HCT116 (cell line): Measurements from ENCODE around the gene METTL25. TPM values are rescaled to one million over a fixed set of nuclear protein-coding genes. Genes with fewer than 3 reads are reported as not detected.

Source experiments
- ATAC-seq: fragments of 200-7000 bp; cut with Tn5 transposase; 2 replicates; pipeline ENCODE4 v1.9.1; 2020; ENCODE audit warnings: mild to moderate bottlenecking, moderate library complexity
- BruUV-seq: library from RNA; stranded (reverse); fragments of 400-500 nt; replicated peaks from 2 replicates; lab custom pipeline; 2021; lab: Mats Ljungman, UMichigan
- CTCF ChIA-PET: fragments of 300-600 bp; sonication (Branson Sonifier 250); formaldehyde crosslinking; loops from one replicate; lab custom pipeline; 2021; ENCODE audit warnings: antibody characterized with exemption; lab: Charles Lee
- POLR2A ChIA-PET: fragments of 300-600, 350-600 bp; sonication (Branson Sonifier 250); formaldehyde crosslinking; loops from one replicate; lab custom pipeline; 2021; ENCODE audit warnings: antibody characterized with exemption; lab: Charles Lee
- RAD21 ChIA-PET, 2 experiments: fragments of 300-600 bp; sonication (Branson Sonifier 250); formaldehyde crosslinking; loops; one replicate each; lab custom pipeline; 2023; ENCODE audit warnings: low total read pairs in 2 of 2; ENCODE audit not compliant: uncharacterized antibody in 2 of 2, unreplicated experiment in 2 of 2, low non-redundant PET in 1 of 2; lab: Charles Lee
- DNase-seq: peaks from one replicate; pipeline ENCODE4 v3.0.0-alpha.2; 2010; ENCODE audit warnings: low read depth, low spot score
- H2AFZ ChIP-seq: fragments of 200-600 bp; shearing (Covaris generic), sonication (generic); 2 replicates; pipeline ENCODE4 v1.6.1; 2017; ENCODE audit warnings: low read depth, mixed run types, mixed read lengths, antibody characterized with exemption, low read length; ENCODE audit not compliant: poor library complexity, severe bottlenecking
- H3K27ac ChIP-seq: 2 replicates; pipeline ENCODE4 v1.5.1; 2012; ENCODE audit warnings: low read depth, low read length
- H3K27me3 ChIP-seq: fragments of 200-600 bp; sonication (generic); 2 replicates; pipeline ENCODE4 v1.6.1; 2016; ENCODE audit warnings: mixed run types, low read length, mixed read lengths; ENCODE audit not compliant: insufficient read depth
- H3K36me3 ChIP-seq, 2 experiments: fragments of 200-500 bp in 1 of 2; fragments of 200-600 bp in 1 of 2; sonication (Bioruptor generic) in 1 of 2; sonication (generic) in 1 of 2; 2 replicates each; pipeline versions ENCODE4 v1.5.1 to v1.6.1; 2014 to 2016; ENCODE audit warnings: low read length in 2 of 2, inconsistent platforms in 1 of 2, mixed read lengths in 1 of 2, mixed run types in 1 of 2; ENCODE audit not compliant: insufficient read depth in 2 of 2, control insufficient read depth in 1 of 2
- H3K4me1 ChIP-seq, 2 experiments: fragments of 200-600 bp in 1 of 2; sonication (generic) in 1 of 2; 2 replicates each; pipeline versions ENCODE4 v1.5.1 to v1.6.1; 2012 to 2017; ENCODE audit warnings: low read length in 2 of 2, inconsistent platforms in 1 of 2, mild to moderate bottlenecking in 1 of 2, mixed read lengths in 1 of 2, mixed run types in 1 of 2, moderate library complexity in 1 of 2; ENCODE audit not compliant: insufficient read depth in 2 of 2, control insufficient read depth in 1 of 2
- H3K4me2 ChIP-seq: fragments of 200-600 bp; sonication (generic); 2 replicates; pipeline ENCODE4 v1.6.1; 2017; ENCODE audit warnings: mixed run types, low read length, mixed read lengths
- H3K4me3 ChIP-seq, 2 experiments: fragments of 200-600 bp in 1 of 2; sonication (generic) in 1 of 2; replicated peaks in 1 of 2; 2 replicates each; pipeline ENCODE4 v1.5.1; 2011 to 2016; ENCODE audit warnings: low read length in 2 of 2, control low read depth in 1 of 2, low read depth in 1 of 2, mild to moderate bottlenecking in 1 of 2, mixed read lengths in 1 of 2, mixed run types in 1 of 2
- H3K79me2 ChIP-seq: fragments of 200-600 bp; sonication (generic); 2 replicates; pipeline ENCODE4 v1.6.1; 2017; ENCODE audit warnings: mild to moderate bottlenecking, mixed run types, low read length, moderate library complexity, mixed read lengths; ENCODE audit not compliant: insufficient read depth
- H3K9ac ChIP-seq: fragments of 200-600 bp; sonication (generic); 2 replicates; pipeline ENCODE4 v1.6.1; 2016; ENCODE audit warnings: low read length, mixed read lengths
- H3K9me2 ChIP-seq: fragments of 200-600 bp; sonication (generic), shearing (Covaris generic); 2 replicates; pipeline ENCODE4 v1.6.1; 2017; ENCODE audit warnings: mixed run types, mild to moderate bottlenecking, moderate library complexity; ENCODE audit not compliant: insufficient read depth
- H3K9me3 ChIP-seq, 2 experiments: fragments of 200-500 bp in 1 of 2; fragments of 200-600 bp in 1 of 2; sonication (Bioruptor generic) in 1 of 2; sonication (generic) in 1 of 2; 2 replicates each; pipeline ENCODE4 v1.6.1; 2014 to 2017; ENCODE audit warnings: low read length in 2 of 2, mixed read lengths in 2 of 2, inconsistent platforms in 1 of 2, low read depth in 1 of 2, mild to moderate bottlenecking in 1 of 2, mixed run types in 1 of 2, moderate library complexity in 1 of 2; ENCODE audit not compliant: control insufficient read depth in 1 of 2, insufficient read depth in 1 of 2
- H4K20me1 ChIP-seq: fragments of 200-600 bp; sonication (generic), shearing (Covaris generic); 2 replicates; pipeline ENCODE4 v1.6.1; 2017; ENCODE audit warnings: mixed run types, mild to moderate bottlenecking, moderate library complexity; ENCODE audit not compliant: insufficient read depth
- CBX3 ChIP-seq: IDR thresholded peaks from 2 replicates; pipeline ENCODE4 v1.6.1; 2012; ENCODE audit warnings: low read depth
- CEBPB ChIP-seq: IDR thresholded peaks from 2 replicates; pipeline ENCODE4 v1.6.1; 2012; ENCODE audit warnings: low read depth
- CTCF ChIP-seq, 3 experiments: fragments of 200-600 bp in 1 of 3; sonication (generic) in 1 of 3; IDR thresholded peaks in 2 of 3; conservative IDR thresholded peaks in 1 of 3; 2 replicates each; pipeline ENCODE4 v1.5.1; 2012 to 2017; ENCODE audit warnings: low read depth in 2 of 3, low read length in 2 of 3, antibody characterized with exemption in 1 of 3, borderline replicate concordance in 1 of 3, control low read depth in 1 of 3, mild to moderate bottlenecking in 1 of 3, mixed read lengths in 1 of 3, mixed run types in 1 of 3, moderate library complexity in 1 of 3; ENCODE audit not compliant: insufficient read depth in 1 of 3
- EGR1 ChIP-seq: IDR thresholded peaks from 2 replicates; pipeline ENCODE4 v1.6.1; 2012; ENCODE audit warnings: low read depth
- ELF1 ChIP-seq: IDR thresholded peaks from 2 replicates; pipeline ENCODE4 v1.6.1; 2012; ENCODE audit warnings: low read depth, borderline replicate concordance
- FOSL1 ChIP-seq: IDR thresholded peaks from 2 replicates; pipeline ENCODE4 v1.6.1; 2012; ENCODE audit warnings: low read depth
- JUND ChIP-seq: IDR thresholded peaks from 2 replicates; pipeline ENCODE4 v1.6.1; 2012
- MAX ChIP-seq: IDR thresholded peaks from 2 replicates; pipeline ENCODE4 v1.6.1; 2012
- POLR2A ChIP-seq: IDR thresholded peaks from 2 replicates; pipeline ENCODE4 v1.7.0; 2011; ENCODE audit warnings: borderline replicate concordance; ENCODE audit not compliant: insufficient read depth, insufficient read length; ENCODE audit errors: extremely low read depth
- RAD21 ChIP-seq: IDR thresholded peaks from 2 replicates; pipeline ENCODE4 v1.6.1; 2012; ENCODE audit warnings: low read depth, mild to moderate bottlenecking
- TCF7L2 ChIP-seq: IDR thresholded peaks from 2 replicates; pipeline ENCODE4 v1.7.0; 2011; ENCODE audit warnings: borderline replicate concordance, inconsistent platforms; ENCODE audit not compliant: insufficient read depth, insufficient read length; ENCODE audit errors: extremely low read depth
- YY1 ChIP-seq: IDR thresholded peaks from 2 replicates; pipeline ENCODE4 v1.6.1; 2011; ENCODE audit warnings: low read length, low read depth, moderate library complexity, mild to moderate bottlenecking; ENCODE audit not compliant: insufficient replicate concordance; ENCODE audit errors: extremely low read depth
- ZNF274 ChIP-seq: fragments of 200-500 bp; sonication (Bioruptor generic); IDR thresholded peaks from 2 replicates; pipeline ENCODE4 v1.6.1; 2014; ENCODE audit warnings: mild to moderate bottlenecking, low read depth, low read length, inconsistent platforms
- intact Hi-C: fragments of 100-400 bp; cut with micrococcal nuclease; formaldehyde crosslinking; loops from 2 replicates; pipeline ENCODE4 v1.10.0; 2022
- total RNA-seq: library from RNA; stranded (reverse); gene quantifications from one replicate; pipeline ENCODE4 v1.2.1, GENCODE V29; 2021; ENCODE audit not compliant: unreplicated experiment
- TF ChIP-seq, protein P1 (sequence below): IDR thresholded peaks from 2 replicates; pipeline ENCODE4 v1.6.1; 2012; ENCODE audit warnings: low read depth
- TF ChIP-seq, protein P2 (sequence below): IDR thresholded peaks from 2 replicates; pipeline ENCODE4 v1.6.1; 2011; ENCODE audit warnings: mild to moderate bottlenecking, low read length, moderate library complexity; ENCODE audit not compliant: insufficient replicate concordance; ENCODE audit errors: extremely low read depth

Gene METTL25
- total RNA-seq, 1 experiment from 2014 or later: 4.4 TPM

- Histone ChIP-seq H4K20me1 (no peaks in the 10 kb centered on the region), H2AFZ (no peak overlapping the region), H3K9me2 (no peaks in the 10 kb centered on the region), H3K27me3 (no peaks in the 10 kb centered on the region), H3K4me2 (no peak overlapping the region), H3K27ac (no peak overlapping the region), H3K9me3 (no peaks in the 10 kb centered on the region), H3K79me2 (peaks cover 27% of the 10 kb centered on the region), H3K4me1 (no peaks in the 10 kb centered on the region), H3K9ac (no peak overlapping the region), H3K36me3 (peaks cover 26 to 32% of the 10 kb centered on the region in 2 experiments), H3K4me3 (no peak overlapping the region)
- intact Hi-C loops: loop anchor here (10.0 kb wide), 1 partner anchor 273 kb away; no protein-coding TSS in a partner anchor
- no TSS peak for BruUV-seq
- ATAC-seq (no peak), DNase-seq (no peak)
- RAD21 ChIA-PET: no interaction called here
- POLR2A ChIA-PET: interaction anchor here (1.5 kb wide), 1 partner anchor 10 kb away, joined by 3 read pairs; no protein-coding TSS in a partner anchor
- CTCF ChIA-PET: no interaction called here
- TF ChIP-seq CTCF (IDR thresholded peaks at IDR 0.05 in 2 of 3, conservative IDR thresholded peaks at IDR 0.05 in 1 of 3; ENCODE audit: borderline replicate concordance in 1 of 3, insufficient read depth in 1 of 3, low read depth in 2 of 3, low read length in 2 of 3): no peak
- TF ChIP-seq YY1: no peak
- no peak for TF ChIP-seq TCF7L2
- TF ChIP-seq, protein P1, sequence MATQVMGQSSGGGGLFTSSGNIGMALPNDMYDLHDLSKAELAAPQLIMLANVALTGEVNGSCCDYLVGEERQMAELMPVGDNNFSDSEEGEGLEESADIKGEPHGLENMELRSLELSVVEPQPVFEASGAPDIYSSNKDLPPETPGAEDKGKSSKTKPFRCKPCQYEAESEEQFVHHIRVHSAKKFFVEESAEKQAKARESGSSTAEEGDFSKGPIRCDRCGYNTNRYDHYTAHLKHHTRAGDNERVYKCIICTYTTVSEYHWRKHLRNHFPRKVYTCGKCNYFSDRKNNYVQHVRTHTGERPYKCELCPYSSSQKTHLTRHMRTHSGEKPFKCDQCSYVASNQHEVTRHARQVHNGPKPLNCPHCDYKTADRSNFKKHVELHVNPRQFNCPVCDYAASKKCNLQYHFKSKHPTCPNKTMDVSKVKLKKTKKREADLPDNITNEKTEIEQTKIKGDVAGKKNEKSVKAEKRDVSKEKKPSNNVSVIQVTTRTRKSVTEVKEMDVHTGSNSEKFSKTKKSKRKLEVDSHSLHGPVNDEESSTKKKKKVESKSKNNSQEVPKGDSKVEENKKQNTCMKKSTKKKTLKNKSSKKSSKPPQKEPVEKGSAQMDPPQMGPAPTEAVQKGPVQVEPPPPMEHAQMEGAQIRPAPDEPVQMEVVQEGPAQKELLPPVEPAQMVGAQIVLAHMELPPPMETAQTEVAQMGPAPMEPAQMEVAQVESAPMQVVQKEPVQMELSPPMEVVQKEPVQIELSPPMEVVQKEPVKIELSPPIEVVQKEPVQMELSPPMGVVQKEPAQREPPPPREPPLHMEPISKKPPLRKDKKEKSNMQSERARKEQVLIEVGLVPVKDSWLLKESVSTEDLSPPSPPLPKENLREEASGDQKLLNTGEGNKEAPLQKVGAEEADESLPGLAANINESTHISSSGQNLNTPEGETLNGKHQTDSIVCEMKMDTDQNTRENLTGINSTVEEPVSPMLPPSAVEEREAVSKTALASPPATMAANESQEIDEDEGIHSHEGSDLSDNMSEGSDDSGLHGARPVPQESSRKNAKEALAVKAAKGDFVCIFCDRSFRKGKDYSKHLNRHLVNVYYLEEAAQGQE: no peak
- TF ChIP-seq ELF1: no peak
- TF ChIP-seq ZNF274: no peak
- TF ChIP-seq CBX3: no peak
- TF ChIP-seq CEBPB: no peak
- no peak for TF ChIP-seq MAX
- TF ChIP-seq, protein P2, sequence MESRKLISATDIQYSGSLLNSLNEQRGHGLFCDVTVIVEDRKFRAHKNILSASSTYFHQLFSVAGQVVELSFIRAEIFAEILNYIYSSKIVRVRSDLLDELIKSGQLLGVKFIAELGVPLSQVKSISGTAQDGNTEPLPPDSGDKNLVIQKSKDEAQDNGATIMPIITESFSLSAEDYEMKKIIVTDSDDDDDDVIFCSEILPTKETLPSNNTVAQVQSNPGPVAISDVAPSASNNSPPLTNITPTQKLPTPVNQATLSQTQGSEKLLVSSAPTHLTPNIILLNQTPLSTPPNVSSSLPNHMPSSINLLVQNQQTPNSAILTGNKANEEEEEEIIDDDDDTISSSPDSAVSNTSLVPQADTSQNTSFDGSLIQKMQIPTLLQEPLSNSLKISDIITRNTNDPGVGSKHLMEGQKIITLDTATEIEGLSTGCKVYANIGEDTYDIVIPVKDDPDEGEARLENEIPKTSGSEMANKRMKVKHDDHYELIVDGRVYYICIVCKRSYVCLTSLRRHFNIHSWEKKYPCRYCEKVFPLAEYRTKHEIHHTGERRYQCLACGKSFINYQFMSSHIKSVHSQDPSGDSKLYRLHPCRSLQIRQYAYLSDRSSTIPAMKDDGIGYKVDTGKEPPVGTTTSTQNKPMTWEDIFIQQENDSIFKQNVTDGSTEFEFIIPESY: no peak
- no peak for TF ChIP-seq RAD21
- no peak for TF ChIP-seq EGR1
- TF ChIP-seq POLR2A: no peak
- no peak for TF ChIP-seq FOSL1
- TF ChIP-seq JUND: no peak
Measured at GRCh38 chr12:82351390-82351789, 6.9 kb upstream of the METTL25 start.
